Glomerular endothelial cell (primary cell): ENCODE results near the gene NFATC3. TPM values are rescaled to one million over a fixed set of nuclear protein-coding genes. Genes with fewer than 3 reads are reported as not detected.
A peak's percentile ranks its signal among the peaks of the same experiment; 100 is the strongest.

Source experiments
- DNase-seq: peaks from one replicate; pipeline ENCODE4 v3.0.0-alpha.2; 2011; ENCODE audit warnings: low read depth, low spot score; ENCODE audit errors: extremely low read depth
- total RNA-seq: library from RNA; depleted of rRNA; stranded (reverse); fragments of >200 nt; gene quantifications from 2 replicates; pipeline ENCODE4 v1.2.3, GENCODE V29; 2015

NFATC3 gene
- total RNA-seq, 1 donor from 2014 or later: 22.8 TPM

DNA sequence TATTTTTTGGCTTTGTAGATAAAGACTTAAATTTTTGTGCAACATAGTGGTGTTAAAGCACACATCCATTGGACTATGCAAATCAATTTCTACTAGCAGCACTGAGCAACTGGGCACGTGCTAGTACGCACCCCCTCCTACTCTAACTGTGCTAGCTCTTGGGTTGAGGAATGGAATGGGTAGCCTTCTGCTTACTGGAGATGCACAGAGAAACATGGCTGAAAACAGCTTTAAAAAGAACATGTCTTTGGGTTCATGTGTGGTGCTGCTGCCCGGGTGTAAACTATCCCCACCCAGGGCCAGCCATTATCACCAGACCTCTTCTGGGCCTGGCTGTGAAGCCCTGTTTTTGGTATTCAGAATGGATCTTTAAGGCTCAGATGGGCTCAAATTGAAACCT, 143.5 kb downstream of the NFATC3 start:
- no peak for DNase-seq

DNA sequence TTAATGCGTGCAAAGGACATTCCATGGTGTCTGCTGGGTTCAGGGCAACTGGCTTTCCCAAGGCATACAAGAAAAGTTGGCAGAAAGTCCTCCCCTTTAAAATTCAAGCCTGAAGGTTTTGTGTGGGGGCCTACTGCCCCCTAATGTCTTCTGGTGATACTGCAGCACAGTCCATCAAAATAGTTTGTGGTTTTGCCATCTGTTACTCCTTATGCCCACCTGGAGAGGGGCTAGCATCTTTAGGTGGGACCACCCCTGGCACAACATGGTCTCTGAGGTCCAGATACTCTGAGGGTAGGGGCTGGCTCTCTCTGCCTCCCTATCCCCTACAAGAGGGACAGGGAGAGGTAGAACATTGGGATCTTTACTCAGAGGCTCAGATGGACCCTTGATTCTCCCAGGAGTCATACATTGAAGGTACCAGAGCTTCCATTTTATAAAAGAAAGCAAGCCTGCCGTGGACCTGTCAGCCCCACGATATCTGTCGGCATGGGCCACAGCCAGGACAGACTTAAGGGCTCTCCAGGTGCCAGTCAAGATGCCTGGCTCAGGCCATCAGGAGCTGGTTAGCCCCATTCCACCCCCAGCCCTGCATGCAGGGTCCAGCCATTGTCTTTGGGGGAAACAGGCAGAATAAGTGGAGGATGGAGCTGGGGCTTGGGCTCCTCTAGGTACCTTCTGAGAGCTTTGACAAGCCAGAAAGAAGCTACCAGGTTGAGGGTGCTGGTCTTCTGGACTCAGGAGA, 144.4 kb downstream of the NFATC3 start:
- DNase-seq: no peak

DNA sequence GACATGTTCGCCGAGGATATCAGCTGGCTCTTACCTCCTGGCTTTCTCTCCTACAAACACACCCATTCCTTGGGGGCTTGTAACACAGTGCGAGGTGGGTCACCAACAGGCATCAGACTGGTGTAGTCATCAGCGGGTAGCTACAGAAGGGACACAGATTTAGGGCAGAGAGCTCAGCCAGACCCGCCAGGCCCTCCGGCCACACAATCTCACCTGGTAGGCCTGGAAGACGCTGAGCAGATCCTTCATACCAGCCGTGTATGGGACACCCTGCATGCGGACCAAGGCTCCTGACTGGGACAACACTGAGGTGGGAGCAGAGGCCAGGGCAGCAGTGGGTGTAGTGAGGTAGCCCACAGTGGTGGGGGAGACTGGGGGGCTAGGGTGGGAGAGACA, 145.0 kb downstream of the NFATC3 start:
- no peak for DNase-seq

DNA sequence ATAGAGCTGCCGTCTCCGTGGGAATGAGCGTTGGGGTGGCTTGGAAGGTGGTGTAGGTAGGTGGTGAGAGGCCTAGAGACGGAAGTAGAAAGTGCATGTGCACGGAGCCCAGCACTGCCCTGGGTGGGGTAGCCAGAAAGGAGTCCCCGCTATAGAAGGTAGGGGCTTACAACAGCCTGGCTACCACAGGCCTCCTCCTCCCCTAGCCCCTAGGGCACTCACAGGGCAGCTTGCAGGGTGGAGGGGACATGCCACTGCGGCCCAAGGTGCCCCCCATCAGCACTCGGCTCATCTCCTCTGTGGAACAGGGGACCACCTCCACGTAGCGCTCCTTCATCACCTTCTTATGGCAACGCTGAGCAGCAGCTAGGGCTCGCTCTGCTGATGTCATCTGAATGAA, 145.8 kb downstream of the NFATC3 start:
- no peak for DNase-seq

DNA sequence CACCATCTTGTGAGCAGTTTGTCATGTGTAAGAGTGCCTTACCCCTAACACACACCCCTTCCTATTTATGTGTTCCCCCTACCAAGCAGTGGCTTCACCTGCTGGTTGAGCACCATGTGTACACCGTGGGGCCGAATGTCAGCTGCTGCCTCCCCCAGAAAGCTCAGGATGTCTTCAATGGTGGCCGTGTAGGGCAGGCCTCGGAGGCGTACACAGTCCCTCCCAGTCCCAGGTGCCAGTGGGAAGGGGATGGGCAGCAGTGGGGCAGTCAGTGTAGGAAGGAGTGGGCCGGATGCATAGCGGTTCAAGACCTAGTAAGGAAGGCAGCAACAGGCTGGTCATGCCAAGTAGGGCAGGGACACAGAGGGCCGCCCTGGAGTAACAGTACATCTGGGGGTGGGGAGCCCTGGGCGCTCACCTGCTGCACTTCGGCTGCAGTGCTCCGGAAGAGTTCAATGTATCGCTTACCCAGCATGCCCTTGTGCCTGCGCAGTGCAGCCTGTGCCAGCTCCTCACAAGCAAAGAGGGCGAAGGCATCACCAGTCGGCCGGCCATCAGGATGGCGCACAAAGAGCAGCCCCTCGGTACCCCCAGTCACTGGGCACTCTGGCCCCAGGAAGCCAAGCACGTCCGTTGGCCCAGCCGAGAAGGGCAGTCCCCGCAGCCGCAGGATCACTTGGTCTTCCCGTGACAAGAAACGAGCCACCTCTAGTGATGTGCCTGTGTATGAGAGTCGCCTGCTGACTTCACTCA, 146.4 kb downstream of the NFATC3 start:
- DNase-seq: no peak

DNA sequence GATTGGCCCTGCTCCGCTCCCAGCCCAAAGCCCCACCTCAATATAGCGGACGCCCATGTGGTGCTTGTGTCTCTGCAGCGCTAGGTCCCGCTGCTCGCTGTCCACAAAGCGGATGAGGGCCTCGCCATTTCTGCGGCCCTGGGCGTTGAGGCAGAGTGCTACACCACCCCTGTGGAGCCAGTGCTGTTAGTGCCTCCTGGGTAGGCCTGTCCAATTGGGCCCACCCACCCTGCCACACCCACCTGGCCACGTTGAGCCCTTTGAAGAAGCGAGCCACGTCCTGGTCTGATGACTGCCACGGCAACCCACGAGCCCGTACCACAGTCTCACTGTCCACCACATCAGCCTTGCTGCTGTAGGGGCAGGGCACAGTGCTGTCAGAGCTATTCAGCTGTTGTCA, 147.2 kb downstream of the NFATC3 start:
- no peak for DNase-seq

DNA sequence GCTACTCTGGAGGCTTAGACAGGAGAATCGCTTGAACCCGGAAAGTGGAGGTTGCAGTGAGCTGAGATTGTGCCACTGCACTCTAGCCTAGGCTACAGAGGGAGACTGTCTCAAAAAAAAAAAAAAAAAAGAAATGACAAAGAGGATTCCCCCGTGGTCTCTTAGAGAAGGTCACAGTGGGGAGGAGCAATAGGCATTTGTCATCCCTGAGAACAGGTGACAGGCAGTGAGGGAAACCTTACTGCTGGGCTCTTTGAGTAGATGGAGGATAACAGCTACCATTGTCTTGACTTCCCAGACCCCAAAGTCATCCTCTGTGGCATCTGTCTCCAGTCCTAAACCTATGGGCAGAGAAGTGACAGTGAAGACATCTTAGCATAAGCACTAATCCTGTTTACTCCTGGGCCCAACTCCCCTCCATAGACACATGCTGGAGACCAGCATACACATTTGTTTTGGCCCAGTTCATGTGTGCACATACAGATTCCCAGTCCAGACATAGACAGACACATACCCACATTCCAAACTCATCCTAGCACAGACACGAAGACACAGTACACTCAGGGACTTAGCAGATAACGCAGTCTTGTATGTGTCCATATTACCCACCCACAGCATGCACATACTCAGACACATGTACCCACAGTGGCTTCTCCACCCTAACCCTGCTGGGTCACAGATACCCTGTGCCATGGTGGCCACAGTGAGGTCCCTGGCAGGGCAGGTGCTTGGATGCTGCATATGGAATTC, 148.1 kb downstream of the NFATC3 start:
- no peak for DNase-seq

DNA sequence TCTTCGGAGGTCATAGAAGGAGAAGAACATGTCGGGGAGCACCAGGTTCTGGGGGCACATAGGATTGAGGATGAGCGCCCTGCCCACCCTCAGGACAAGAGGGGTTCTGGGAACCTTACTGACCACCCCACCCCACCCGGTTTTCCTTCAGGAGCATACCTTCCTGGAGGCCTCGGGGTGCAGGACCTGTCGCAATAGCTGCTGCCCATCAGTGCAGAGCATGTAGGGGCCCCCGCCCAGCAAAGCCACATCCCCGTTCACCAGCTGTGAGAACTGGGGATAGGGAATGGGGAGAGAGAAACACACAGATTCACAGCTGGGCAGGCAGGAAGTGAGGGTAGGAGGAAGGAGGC, 148.6 kb downstream of the NFATC3 start:
- no peak for DNase-seq

DNA sequence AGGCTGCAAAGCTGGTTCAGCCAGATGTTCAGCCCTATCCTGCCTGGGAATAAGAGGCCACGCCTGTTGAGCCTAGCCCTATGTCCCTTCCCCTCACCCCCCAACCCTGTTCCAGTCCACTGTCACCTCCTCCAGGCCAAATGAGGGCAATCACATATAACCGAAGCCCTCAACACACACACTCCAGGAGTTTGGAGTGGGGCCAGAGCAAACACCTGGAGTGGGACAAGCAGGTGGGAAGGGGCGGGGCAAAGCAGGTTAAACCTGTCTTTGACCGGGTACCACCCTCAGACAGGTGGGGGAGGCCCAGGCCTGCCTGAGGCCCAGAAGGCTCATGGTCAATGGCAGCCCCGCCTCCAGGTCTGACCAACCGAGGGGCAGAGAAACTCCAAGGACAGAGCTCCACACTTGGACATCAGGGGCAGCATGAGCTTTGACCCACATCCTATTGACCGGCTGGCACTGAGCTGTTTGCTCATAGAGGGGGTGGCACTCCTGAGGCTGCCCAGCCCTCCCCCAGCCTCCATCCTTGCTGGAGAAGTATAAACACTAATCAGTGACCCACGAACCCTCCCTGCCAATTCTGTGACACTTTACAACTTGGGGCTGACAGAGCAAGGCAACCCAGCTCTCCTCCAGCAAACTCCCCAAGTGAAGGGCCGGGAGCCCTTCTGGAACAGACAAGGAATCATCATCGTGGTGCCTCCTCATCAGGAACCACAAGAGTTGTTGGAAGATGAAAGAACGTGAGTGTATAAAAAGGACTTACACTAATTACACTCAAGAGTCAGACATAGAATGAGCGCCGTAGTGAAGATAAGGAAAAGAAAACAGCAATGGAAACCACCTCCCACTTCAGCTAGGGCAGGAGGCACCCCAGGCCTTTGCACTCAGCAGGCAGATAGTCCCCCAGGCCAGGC, 149.3 kb downstream of the NFATC3 start:
- DNase-seq: no peak

DNA sequence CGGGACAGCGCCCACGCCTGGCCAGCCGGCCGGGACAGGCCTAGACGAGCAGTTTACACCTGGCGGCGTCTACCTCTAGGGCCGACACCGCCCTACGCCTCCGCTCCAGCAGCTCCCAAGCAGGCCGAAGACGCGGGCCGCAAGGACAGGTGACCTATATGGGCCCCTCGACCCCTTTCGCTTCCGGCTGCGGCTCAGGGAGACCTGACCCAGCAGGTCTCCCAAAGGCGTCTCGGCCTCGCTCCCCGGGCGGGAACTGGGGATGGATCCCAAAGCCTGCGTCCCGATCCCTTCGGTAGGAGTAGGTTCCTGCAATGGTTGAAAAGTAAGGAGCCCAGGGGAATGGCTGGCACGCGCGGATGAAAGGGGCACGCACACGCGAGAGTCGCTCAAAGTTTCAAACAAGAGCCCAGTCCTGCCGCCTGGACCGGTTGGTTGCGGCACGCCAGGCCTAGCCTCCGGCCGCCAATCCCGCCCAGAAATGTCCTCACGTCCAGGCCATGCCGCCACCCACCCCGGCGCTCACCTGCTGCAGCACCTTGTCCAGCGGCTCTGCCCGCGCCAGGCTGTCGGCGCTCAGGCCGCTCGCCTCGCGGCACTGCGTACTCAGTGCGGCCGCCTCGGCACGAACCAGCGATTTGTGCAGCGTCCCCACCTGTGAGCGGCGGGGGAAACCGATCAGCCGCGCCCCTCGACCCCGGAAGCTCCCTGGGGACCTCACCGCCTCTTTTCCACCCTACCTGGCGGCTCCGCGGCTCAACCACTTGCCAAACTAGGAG, 150.1 kb downstream of the NFATC3 start:
- DNase-seq: no peak

DNA sequence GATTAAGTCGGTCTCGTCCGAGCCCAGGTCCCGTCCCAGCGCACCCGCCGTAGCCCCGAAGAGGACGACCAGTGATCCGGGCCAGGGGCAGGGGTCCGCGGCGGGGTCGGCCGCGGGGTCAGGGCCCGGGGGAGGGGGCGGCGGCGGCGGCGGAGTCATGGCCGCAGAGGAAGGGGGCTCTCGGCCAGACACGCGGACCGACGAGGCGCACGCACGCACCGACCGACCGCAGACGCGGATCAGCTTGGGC, 150.6 kb downstream of the NFATC3 start, which contains the start of gene ESRP2:
Gene ESRP2 (minus strand): TSS at position 241 of the 250 bp plus-strand sequence. CDS start 82 bp downstream, at position 159.
- no peak for DNase-seq

DNA sequence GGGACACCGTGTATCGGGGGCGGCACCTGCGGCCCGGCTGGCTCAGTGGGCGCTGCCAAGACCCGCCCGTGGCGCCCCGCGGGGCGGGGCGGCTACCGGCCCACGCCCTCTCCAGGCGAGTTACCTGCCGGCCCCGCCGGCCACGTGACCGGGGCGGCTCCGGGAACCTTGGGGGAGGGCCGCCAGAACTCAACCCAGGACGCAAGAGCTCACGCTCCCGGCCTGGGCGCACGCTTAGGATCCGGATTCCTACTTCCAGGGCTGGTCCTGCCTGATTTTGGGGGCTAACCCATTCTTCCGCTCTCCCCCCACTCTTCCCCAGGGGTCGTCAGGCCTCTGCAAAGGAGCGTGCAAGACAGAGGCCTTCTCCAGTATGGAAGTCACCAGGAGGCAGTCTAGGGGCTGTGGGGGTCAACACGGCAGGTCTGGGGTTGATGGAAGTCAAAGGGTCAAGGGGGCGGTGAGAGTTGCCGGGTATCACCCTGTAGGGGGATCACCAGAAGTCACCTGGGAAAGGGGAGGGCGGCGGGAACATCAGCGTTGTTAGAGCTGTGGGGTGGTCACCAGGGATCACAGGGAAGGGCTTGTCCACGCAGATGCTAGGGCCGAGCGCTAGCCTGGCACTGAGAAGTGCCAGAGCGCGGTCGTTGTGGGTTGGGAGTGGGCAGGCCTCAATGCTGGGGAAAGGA, 151.1 kb downstream of the NFATC3 start:
- no peak for DNase-seq

DNA sequence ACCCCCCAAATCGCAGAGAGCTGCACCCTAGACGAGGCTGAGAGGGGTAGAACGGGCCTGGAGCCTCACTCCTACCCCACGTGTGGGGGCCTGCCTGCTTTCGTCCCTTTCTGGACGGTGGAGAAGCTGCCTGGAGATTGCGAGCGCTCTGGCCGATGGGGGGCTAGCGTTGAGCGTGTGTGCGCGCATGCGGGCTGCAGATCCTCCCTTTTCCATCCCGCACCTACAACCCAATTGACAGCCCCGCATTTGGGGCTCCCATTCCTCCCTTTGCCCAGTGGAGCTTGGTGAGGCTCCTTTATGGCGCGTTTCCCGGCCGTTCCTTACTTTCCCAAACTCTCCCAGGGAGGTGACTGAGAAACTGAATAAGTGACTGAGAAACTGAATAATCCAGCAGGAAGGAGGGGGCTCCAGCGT, 151.7 kb downstream of the NFATC3 start:
- no peak for DNase-seq

DNA sequence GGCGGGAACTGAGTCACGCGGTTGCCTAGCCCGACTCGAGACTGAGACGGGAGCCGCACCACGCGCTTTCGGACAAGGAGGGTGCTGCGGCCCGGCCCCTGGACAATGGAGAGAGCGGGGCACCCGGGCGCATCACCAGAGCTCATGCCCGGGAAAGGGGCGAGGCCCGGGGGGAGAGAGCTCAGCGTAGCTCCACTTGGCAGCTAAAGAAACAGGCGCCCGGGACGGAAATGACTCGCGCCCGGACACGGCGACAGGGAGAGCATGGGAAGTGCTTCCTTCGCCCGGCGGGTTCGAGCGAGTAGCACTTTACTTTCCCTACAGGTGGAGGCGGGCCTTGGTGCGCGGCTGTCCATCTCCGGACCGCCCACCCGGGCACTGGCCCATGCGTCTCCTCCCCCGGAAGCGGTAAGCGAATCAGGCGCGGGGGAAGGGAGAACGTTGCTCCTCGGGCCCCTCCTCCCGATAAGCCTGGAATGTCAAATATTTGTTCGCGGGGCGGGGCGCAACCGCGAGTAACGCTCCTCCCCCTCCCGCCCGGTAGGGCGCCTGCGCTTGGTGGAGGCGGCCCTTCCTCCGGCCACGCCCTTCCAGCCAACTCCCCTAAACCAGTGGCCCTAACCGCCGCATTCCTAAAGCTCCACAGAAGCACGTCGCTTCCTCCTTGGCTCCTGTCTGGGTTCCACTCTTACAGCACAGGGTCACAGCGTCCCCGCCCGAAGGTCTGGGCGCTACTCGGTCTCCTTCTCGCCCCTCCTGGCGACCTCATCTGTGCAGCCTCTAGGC, 152.3 kb downstream of the NFATC3 start:
- DNase-seq: peak; percentile 63

DNA sequence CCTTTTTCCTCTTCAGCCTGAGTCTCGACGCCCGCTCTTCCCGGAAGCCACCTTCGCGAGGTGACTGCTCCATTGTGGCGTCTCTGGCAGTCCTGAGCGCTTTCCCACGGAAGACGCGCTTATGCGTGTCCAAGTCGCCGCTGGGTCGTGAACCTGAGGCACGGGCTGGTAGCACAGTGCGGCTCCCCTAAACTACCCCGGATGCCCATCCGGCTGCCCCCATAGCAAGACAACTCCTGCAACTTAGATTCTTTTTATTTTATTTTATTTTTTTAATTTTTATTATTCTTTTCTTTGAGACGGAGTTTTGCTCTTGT, 152.8 kb downstream of the NFATC3 start:
- no peak for DNase-seq

DNA sequence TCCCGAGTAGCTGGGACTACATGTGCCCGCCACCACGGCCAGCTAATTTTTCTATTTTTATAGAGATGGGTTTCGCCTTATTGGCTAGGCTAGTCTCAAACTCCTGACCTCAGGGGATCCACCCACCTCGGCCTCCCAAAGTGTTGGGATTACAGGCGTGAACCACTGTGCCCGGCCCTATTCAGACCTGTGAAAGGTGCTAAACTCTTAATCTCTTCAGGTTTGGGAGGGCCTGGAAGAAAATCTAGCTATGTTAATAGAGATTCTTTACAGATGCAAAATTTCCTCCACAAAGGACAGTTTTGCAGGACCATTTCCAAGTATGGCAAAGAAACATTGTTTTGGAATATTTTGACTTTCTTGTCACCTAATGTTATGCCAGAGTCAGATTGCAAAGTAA, 156.9 kb downstream of the NFATC3 start:
- DNase-seq: no peak

DNA sequence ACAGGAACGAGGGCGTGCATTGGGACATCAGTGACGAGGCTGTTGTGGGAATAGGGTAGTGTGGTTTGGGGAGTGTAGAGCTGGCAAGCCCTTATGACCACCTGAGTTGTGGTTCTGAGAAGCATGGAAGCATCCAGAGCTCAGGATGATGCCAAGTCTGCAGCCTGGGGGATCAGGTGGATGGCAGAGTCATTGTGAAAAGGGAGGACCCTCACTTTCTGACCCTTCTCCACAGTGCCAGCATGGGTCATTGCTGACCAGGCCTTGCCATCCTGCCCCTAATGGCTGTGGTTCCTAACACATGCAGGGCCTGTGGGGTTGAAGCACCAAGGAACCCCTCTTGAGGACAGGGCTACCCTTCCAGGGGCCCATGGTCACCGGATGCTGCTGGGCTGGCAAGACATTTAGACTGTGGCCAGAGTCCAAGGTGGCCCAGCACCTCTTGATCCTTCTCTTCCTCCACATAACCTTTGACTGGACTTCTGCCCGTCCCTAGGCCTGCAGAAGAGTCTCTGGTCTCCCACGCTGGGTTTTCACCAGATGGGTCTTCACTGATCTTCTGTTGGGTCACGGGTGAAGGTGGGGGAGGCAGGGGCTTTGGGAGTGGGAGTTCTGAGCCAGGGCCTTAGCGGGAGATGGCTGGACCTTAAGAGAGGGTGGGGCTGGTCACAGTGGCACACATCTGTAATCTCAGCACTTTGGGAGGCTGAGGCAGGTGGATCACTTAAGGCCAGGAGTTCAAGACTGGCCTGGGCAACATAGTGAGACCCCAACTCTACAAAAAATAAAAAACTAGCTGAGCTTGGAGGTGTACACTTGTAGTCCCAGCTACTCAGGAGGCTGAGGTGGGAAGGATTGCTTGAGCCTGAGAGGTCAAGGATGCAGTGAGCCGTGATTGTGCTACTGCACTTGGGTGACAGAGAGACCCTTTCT, 158.0 kb downstream of the NFATC3 start:
- DNase-seq: no peak

DNA sequence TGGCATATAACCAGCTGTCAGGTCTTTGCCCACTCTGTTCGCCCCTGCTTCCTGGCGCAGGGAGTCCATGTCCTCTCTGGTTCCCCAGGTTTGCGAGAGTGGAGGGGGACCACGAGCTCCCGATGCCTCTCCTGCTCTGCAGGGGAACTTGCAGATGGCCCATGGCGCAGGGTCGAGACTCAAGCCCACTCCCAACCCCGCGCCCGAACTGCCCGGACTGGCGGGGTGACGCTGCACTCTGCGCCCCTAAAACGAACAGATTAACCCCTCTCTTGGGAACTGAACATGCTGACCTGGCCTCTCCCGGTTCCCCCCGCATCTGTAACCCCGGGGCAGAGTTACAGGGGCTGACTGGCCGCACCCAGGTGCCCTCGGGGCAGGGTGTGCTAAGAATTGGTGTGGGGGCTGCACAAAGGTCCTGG, 159.3 kb downstream of the NFATC3 start:
- no peak for DNase-seq
